GM10266 (cell line): ENCODE data around the gene KLHL25.
"Not testable (repeated sequence)": the region's sequence is repeated elsewhere in the genome, so short reads cannot be mapped to it uniquely, and the experiment has no call there.

Experiments used
- DNase-seq: peaks from one replicate; pipeline ENCODE4 v3.0.0; 2012; ENCODE audit errors: extremely low spot score
- CTCF ChIP-seq: IDR thresholded peaks from 2 replicates; pipeline ENCODE4 v1.5.1; 2012; ENCODE audit warnings: mild to moderate bottlenecking, low read depth; ENCODE audit not compliant: control insufficient read depth, insufficient read depth; ENCODE audit errors: missing control alignments

Gene KLHL25

GRCh38 chr15:85834651-85835050 lies 39.9 kb upstream of the KLHL25 start:
- TF ChIP-seq CTCF: no peak
- DNase-seq: no peak

- no peak for DNase-seq
- no peak for TF ChIP-seq CTCF
Measured at GRCh38 chr15:85832394-85832793, 37.7 kb upstream of the KLHL25 start.

GRCh38 chr15:85831415-85832113 lies 36.8 kb upstream of the KLHL25 start:
- peak; percentile 47 for DNase-seq
- peak; percentile 56 for TF ChIP-seq CTCF

- not testable (repeated sequence) for DNase-seq
Measured at GRCh38 chr15:85829754-85830153, 35.0 kb upstream of the KLHL25 start.

- DNase-seq: no peak
- TF ChIP-seq CTCF: no peak
Measured at GRCh38 chr15:85828874-85829273, 34.1 kb upstream of the KLHL25 start.

- TF ChIP-seq CTCF: no peak
- DNase-seq: no peak
Measured at GRCh38 chr15:85828126-85828525, 33.4 kb upstream of the KLHL25 start.

- no peak for TF ChIP-seq CTCF
- no peak for DNase-seq
Measured at GRCh38 chr15:85826756-85827515, 32.2 kb upstream of the KLHL25 start.
